Ovary (tissue), 3 donors: Measurements from ENCODE around the gene APOA1.
"Not testable (repeated sequence)": the region's sequence is repeated elsewhere in the genome, so short reads cannot be mapped to it uniquely, and the experiment has no call there.

Source experiments
- POLR2A ChIP-seq: fragments of 450-650 bp; IDR thresholded peaks from one replicate; pipeline ENCODE4 v1.6.1; 2017; ENCODE audit warnings: antibody characterized with exemption, mild to moderate bottlenecking, moderate library complexity
- TF ChIP-seq, protein P1 (sequence below), 3 donors: fragments of 450-650 bp in 2 of 3; fragments of 200-600 bp in 1 of 3; IDR thresholded peaks; one replicate each; pipeline versions ENCODE4 v1.5.1 to v1.8.0; 2016 to 2022; ENCODE audit warnings: antibody characterized with exemption in 3 of 3, mild to moderate bottlenecking in 1 of 3
- donor health status: DM: no; HTN: no; CAD: no.

DNA sequence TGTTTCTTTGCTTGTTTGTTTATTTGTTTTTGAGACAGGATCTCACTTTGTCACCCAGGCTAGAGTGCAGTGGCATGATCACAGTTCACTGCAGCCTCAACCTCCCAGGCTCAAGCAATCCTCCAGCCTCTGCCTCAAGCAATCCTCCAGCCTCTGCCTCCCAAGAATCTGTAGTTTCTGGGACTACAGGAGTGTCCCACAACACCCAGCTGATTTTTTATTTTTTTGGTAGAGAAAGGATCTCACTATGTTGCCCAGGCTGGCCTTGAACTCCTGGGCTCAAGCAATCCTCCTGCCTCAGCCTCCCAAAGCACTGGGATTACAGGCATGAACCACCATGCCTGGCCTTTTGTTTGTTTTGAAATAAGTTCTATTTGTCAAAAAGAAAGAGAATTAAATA, 35.8 kb downstream of the APOA1 start:
- TF ChIP-seq, protein P1, sequence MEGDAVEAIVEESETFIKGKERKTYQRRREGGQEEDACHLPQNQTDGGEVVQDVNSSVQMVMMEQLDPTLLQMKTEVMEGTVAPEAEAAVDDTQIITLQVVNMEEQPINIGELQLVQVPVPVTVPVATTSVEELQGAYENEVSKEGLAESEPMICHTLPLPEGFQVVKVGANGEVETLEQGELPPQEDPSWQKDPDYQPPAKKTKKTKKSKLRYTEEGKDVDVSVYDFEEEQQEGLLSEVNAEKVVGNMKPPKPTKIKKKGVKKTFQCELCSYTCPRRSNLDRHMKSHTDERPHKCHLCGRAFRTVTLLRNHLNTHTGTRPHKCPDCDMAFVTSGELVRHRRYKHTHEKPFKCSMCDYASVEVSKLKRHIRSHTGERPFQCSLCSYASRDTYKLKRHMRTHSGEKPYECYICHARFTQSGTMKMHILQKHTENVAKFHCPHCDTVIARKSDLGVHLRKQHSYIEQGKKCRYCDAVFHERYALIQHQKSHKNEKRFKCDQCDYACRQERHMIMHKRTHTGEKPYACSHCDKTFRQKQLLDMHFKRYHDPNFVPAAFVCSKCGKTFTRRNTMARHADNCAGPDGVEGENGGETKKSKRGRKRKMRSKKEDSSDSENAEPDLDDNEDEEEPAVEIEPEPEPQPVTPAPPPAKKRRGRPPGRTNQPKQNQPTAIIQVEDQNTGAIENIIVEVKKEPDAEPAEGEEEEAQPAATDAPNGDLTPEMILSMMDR (IDR thresholded peaks at IDR 0.05): not testable (repeated sequence)
- TF ChIP-seq POLR2A: not testable (repeated sequence)
